ENCODE data around the gene RGL2. TPM values are rescaled to one million over a fixed set of nuclear protein-coding genes. Genes with fewer than 3 reads are reported as not detected.

RGL2 gene
- total RNA-seq, 1 experiment from 2014 or later: 84.4 TPM

DNA sequence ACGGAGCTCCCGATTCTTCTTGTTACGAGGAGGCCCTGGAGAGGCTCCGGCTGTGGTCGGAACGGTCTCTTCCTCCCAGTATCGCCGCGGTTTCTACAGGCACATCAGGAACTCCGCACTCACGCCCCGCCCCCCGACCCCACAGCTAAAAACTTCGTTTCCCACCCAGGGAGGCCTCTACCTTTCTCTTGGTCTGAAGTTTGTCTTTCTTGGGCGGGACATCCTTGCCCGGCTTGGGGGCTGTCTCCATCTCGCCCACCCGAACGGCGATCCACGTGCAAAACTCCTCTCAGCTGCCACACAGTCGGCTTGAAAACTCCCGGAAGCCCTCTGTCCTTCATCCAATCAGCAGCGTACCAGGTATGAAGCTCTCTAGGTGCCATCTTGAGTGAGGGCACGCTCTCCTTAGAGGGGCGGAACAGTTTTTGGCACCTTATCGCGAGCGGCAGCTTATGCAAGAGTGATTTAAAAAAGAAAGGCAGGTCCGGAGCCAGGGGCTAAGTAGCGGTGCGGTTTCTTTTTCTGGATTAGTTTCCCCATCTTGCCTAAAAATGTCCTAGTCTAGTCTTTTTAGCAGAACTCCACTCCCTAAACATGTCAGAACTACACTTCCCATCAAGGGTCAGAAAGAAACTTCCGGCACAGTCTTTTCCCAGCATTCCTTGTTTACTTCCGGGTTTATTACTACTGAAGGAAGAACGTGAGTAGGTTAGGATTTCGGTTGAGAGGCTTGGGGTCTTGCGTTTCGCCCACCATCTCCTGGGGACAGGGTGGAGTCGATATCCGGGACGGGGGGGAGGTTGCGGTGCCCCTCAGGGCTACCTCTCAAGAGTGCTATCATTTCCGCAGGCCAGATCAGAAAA lies 9.6 kb downstream of the RGL2 start, which contains the start of the genes PFDN6 and WDR46:
TSS of gene PFDN6 (plus strand) at position 681 of the 863 bp plus-strand sequence. CDS start 256 bp downstream, outside the sequence.
TSS of gene WDR46 (minus strand) at position 319 of the 863 bp plus-strand sequence. CDS start at position 250, 69 bp downstream.
- ATAC-seq (peak; percentile 97), DNase-seq (ENCODE audit: low read depth, low spot score) (peak; percentile 93)
- Histone ChIP-seq H3K4me3 (ENCODE audit: low read depth in 2 of 2, low read length in 2 of 2) (peak within 1 kb of the TSS; percentile 91 to 97), H3K4me1 (ENCODE audit: control insufficient read depth, insufficient read depth, low read length) (peaks cover 19% of the 10 kb centered on the region), H3K27ac (ENCODE audit: low read length) (peak within 1 kb of the TSS; percentile 95), H3K27me3 (ENCODE audit: control insufficient read depth, insufficient read depth, low read length) (no peaks in the 10 kb centered on the region), H3K9me3 (ENCODE audit: control insufficient read depth, insufficient read depth, low read depth, low read length) (no peaks in the 10 kb centered on the region), H3K36me3 (ENCODE audit: control insufficient read depth, insufficient read depth, low read length) (peaks cover 13% of the 10 kb centered on the region)
- intact Hi-C loops (cut with micrococcal nuclease; ENCODE audit: unreplicated experiment) (no loop called here), in situ Hi-C loops (cut with HindIII; ENCODE audit: low pct_unique_long_range_greater_than_20kb, low sequenced_read_pairs) (no loop called here)
- ChIA-PET POLR2A (interaction anchor here (0.6 to 1.9 kb wide), 5 partner anchors 8 to 217 kb away, joined by 3 to 11 read pairs (median 3); partner anchors contain the start of gene B3GALT4), CTCF (interaction anchor here (0.6 to 1.6 kb wide), 2 partner anchors 12 to 44 kb away, joined by 4 to 5 read pairs; partner anchors contain the start of gene B3GALT4)
- peak; percentile 68; the same call in 1 of the 2 replicates for TF ChIP-seq SIN3A (IDR thresholded peaks at IDR 0.05; ENCODE audit: borderline replicate concordance, insufficient read depth, low read depth, low read length)
- TF ChIP-seq POLR2AphosphoS5 (IDR thresholded peaks at IDR 0.05; ENCODE audit: low read depth, low read length): peak; percentile 85
- no peak for TF ChIP-seq CTCF (IDR thresholded peaks at IDR 0.05)
- no TSS peak for BruUV-seq (replicated peaks)

GRCh38 chr6:33288141-33288920 lies 10.4 kb downstream of the RGL2 start:
- no peaks in the 10 kb centered on the region for H3K27me3 ChIP-seq (ENCODE audit: control insufficient read depth, insufficient read depth, low read length)
- H3K36me3 ChIP-seq (ENCODE audit: control insufficient read depth, insufficient read depth, low read length): peaks cover 13% of the 10 kb centered on the region
- peak overlapping the region; percentile 95 for H3K27ac ChIP-seq (ENCODE audit: low read length)
- no peaks in the 10 kb centered on the region for H3K9me3 ChIP-seq (ENCODE audit: control insufficient read depth, insufficient read depth, low read depth, low read length)
- POLR2A ChIA-PET: interaction anchor here (0.7 to 1.9 kb wide), 2 partner anchors 10 to 342 kb away, joined by 9 to 11 read pairs; partner anchors contain the start of gene B3GALT4
- peak overlapping the region; percentile 91 to 97 for H3K4me3 ChIP-seq (ENCODE audit: low read depth in 2 of 2, low read length in 2 of 2)
- TF ChIP-seq, protein P1, sequence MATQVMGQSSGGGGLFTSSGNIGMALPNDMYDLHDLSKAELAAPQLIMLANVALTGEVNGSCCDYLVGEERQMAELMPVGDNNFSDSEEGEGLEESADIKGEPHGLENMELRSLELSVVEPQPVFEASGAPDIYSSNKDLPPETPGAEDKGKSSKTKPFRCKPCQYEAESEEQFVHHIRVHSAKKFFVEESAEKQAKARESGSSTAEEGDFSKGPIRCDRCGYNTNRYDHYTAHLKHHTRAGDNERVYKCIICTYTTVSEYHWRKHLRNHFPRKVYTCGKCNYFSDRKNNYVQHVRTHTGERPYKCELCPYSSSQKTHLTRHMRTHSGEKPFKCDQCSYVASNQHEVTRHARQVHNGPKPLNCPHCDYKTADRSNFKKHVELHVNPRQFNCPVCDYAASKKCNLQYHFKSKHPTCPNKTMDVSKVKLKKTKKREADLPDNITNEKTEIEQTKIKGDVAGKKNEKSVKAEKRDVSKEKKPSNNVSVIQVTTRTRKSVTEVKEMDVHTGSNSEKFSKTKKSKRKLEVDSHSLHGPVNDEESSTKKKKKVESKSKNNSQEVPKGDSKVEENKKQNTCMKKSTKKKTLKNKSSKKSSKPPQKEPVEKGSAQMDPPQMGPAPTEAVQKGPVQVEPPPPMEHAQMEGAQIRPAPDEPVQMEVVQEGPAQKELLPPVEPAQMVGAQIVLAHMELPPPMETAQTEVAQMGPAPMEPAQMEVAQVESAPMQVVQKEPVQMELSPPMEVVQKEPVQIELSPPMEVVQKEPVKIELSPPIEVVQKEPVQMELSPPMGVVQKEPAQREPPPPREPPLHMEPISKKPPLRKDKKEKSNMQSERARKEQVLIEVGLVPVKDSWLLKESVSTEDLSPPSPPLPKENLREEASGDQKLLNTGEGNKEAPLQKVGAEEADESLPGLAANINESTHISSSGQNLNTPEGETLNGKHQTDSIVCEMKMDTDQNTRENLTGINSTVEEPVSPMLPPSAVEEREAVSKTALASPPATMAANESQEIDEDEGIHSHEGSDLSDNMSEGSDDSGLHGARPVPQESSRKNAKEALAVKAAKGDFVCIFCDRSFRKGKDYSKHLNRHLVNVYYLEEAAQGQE (IDR thresholded peaks at IDR 0.05; ENCODE audit: insufficient read depth in 1 of 2, low read depth in 2 of 2, low read length in 1 of 2): no peak
- TF ChIP-seq SIN3A (IDR thresholded peaks at IDR 0.05; ENCODE audit: borderline replicate concordance, insufficient read depth, low read depth, low read length) (no peak), TCF7L2 (IDR thresholded peaks at IDR 0.05; ENCODE audit: low read depth, low read length) (no peak), POLR2AphosphoS5 (IDR thresholded peaks at IDR 0.05; ENCODE audit: low read depth, low read length) (no peak)
- TSS peak; percentile 90 for BruUV-seq (replicated peaks)
- peaks cover 19% of the 10 kb centered on the region for H3K4me1 ChIP-seq (ENCODE audit: control insufficient read depth, insufficient read depth, low read length)
- in situ Hi-C loops (cut with HindIII; ENCODE audit: low pct_unique_long_range_greater_than_20kb, low sequenced_read_pairs) (no loop called here), intact Hi-C loops (cut with micrococcal nuclease; ENCODE audit: unreplicated experiment) (no loop called here)
- DNase-seq (ENCODE audit: low read depth, low spot score) (no peak), ATAC-seq (peak; percentile 3; the same call in 1 of the 2 replicates)
- CTCF ChIA-PET: interaction anchor here (0.6 to 1.6 kb wide), 2 partner anchors 11 to 43 kb away, joined by 4 to 5 read pairs; partner anchors contain the start of gene B3GALT4
